Breast epithelium (tissue), 3 donors: ENCODE measurements around the gene APBB2.

ENCODE experiments used
- CTCF ChIP-seq, 3 donors: fragments of 450-650 bp; IDR thresholded peaks; one replicate each; pipeline ENCODE4 v1.5.1; 2016 to 2017; ENCODE audit warnings: antibody characterized with exemption in 3 of 3, mild to moderate bottlenecking in 3 of 3, moderate library complexity in 3 of 3
- POLR2AphosphoS5 ChIP-seq, 3 donors: sonication (generic); formaldehyde crosslinking; IDR thresholded peaks; one replicate each; pipeline ENCODE4 v1.6.1; 2017; ENCODE audit warnings: antibody characterized with exemption in 3 of 3

- no peak for TF ChIP-seq POLR2AphosphoS5 (IDR thresholded peaks at IDR 0.05)
- no peak for TF ChIP-seq CTCF (IDR thresholded peaks at IDR 0.05)
Observed at GRCh38 chr4:41076481-41076880, 137.9 kb downstream of the APBB2 start.
